K562 (cell line): ENCODE results near the gene UIMC1. TPM values are rescaled to one million over a fixed set of nuclear protein-coding genes. Genes with fewer than 3 reads are reported as not detected.

Source experiments
- ATAC-seq: fragments of 200-7000 bp; cut with Tn5 transposase; 3 replicates; pipeline ENCODE4 v1.9.1; 2020; ENCODE audit warnings: moderate library complexity
- BruUV-seq: library from RNA; stranded (reverse); fragments of 400-500 nt; replicated peaks from 2 replicates; lab custom pipeline; 2021; lab: Mats Ljungman, UMichigan
- CTCF ChIA-PET: fragments of 300-600 bp; formaldehyde crosslinking; extraction: SDS; loops from one replicate; lab custom pipeline; 2021; ENCODE audit warnings: low intra/inter-chr PET ratio; lab: Yijun Ruan, JAX
- POLR2A ChIA-PET: fragments of 300-600, 350-650 bp; sonication (Branson Sonifier 250); formaldehyde crosslinking; extraction: SDS; loops from one replicate; lab custom pipeline; 2021; ENCODE audit warnings: antibody characterized with exemption, inconsistent platforms; lab: Yijun Ruan, JAX
- DNase-seq, 4 experiments: peaks; one replicate each; pipeline versions ENCODE4 v3.0.0 to v3.0.0-alpha.2; 2011 to 2018; ENCODE audit warnings: low spot score in 3 of 4, mixed read lengths in 3 of 4; ENCODE audit errors: extremely low read depth in 1 of 4
- FAIRE-seq: peaks from 2 replicates; lab custom pipeline; 2011; peaks lifted over from hg19 to GRCh38; lab: Jason Lieb, UNC
- H2AFZ ChIP-seq: 2 replicates; pipeline ENCODE4 v1.6.0; 2011; ENCODE audit warnings: low read depth, low read length, control low read depth, inconsistent platforms
- H3K27ac ChIP-seq: fragments of 200-600 bp; 3 replicates; pipeline ENCODE4 v1.8.0; 2011; ENCODE audit warnings: low read depth, mild to moderate bottlenecking, control low read depth, inconsistent platforms, low read length, moderate library complexity, mixed read lengths; ENCODE audit errors: extremely low read depth
- H3K27me3 ChIP-seq, 2 experiments: fragments of 300-600 bp in 1 of 2; 2 replicates in 1 of 2; 3 replicates in 1 of 2; pipeline versions ENCODE4 v1.6.0 to v1.8.0; 2011; ENCODE audit warnings: inconsistent platforms in 2 of 2, low read length in 2 of 2, mild to moderate bottlenecking in 1 of 2, mixed read lengths in 1 of 2, moderate library complexity in 1 of 2; ENCODE audit not compliant: control insufficient read depth in 2 of 2, insufficient read depth in 2 of 2
- H3K36me3 ChIP-seq: fragments of 300-600 bp; 3 replicates; pipeline ENCODE4 v1.8.0; 2011; ENCODE audit warnings: mild to moderate bottlenecking, low read length, inconsistent platforms; ENCODE audit not compliant: control insufficient read depth, insufficient read depth
- H3K4me1 ChIP-seq, 2 experiments: fragments of 200-600 bp in 1 of 2; replicated peaks in 1 of 2; 2 replicates in 1 of 2; 3 replicates in 1 of 2; pipeline versions ENCODE4 v1.5.1 to v1.8.0; 2011; ENCODE audit warnings: inconsistent platforms in 2 of 2, low read length in 2 of 2, mild to moderate bottlenecking in 1 of 2, mixed read lengths in 1 of 2, moderate library complexity in 1 of 2; ENCODE audit not compliant: control insufficient read depth in 2 of 2, insufficient read depth in 2 of 2
- H3K4me2 ChIP-seq: 2 replicates; pipeline ENCODE4 v1.6.1; 2011; ENCODE audit warnings: low read length, control low read depth, inconsistent platforms, mixed read lengths; ENCODE audit not compliant: insufficient read depth
- H3K4me3 ChIP-seq: fragments of 200-600 bp; sonication (generic), shearing (Covaris generic); 2 replicates; pipeline ENCODE4 v1.5.1; 2016; ENCODE audit warnings: control low read depth, inconsistent platforms
- H3K79me2 ChIP-seq: fragments of 200-600 bp; 3 replicates; pipeline ENCODE4 v1.8.0; 2011; ENCODE audit warnings: low read length, inconsistent platforms; ENCODE audit not compliant: control insufficient read depth, insufficient read depth
- H3K9ac ChIP-seq, 2 experiments: 2 replicates each; pipeline versions ENCODE4 v1.6.0 to v1.6.1; 2011; ENCODE audit warnings: low read depth in 2 of 2, low read length in 2 of 2, control low read depth in 1 of 2, inconsistent platforms in 1 of 2, mild to moderate bottlenecking in 1 of 2, mixed read lengths in 1 of 2; ENCODE audit not compliant: insufficient read depth in 1 of 2
- H3K9me1 ChIP-seq: one replicate; pipeline ENCODE4 v1.6.0; 2011; ENCODE audit warnings: inconsistent platforms, mild to moderate bottlenecking, low read length, moderate library complexity; ENCODE audit not compliant: control insufficient read depth, insufficient read depth
- H3K9me3 ChIP-seq: replicated peaks from 2 replicates; pipeline ENCODE4 v1.5.1; 2011; ENCODE audit warnings: low read depth, low read length, inconsistent platforms; ENCODE audit not compliant: control insufficient read depth, insufficient read depth
- H4K20me1 ChIP-seq: replicated peaks from 2 replicates; pipeline ENCODE4 v1.6.1; 2011; ENCODE audit warnings: low read length, inconsistent platforms, mixed read lengths; ENCODE audit not compliant: control insufficient read depth, insufficient read depth
- CSDE1 ChIP-seq, 2 experiments: fragments of 450-650 bp; IDR thresholded peaks; 2 replicates each; pipeline ENCODE4 v1.6.1; 2016; ENCODE audit warnings: mild to moderate bottlenecking in 1 of 2
- FOS ChIP-seq: IDR thresholded peaks from 3 replicates; pipeline ENCODE4 v1.6.1; 2011; ENCODE audit not compliant: insufficient read length; ENCODE audit errors: extremely low read depth
- HNRNPK ChIP-seq: fragments of 200-400 bp; formaldehyde crosslinking; IDR thresholded peaks from one replicate; pipeline ENCODE4 v1.6.1; 2018; ENCODE audit warnings: mild to moderate bottlenecking, low read depth, low read length; ENCODE audit not compliant: poor library complexity, severe bottlenecking
- MAZ ChIP-seq, 2 experiments: fragments of 450-650 bp in 1 of 2; sonication (generic) in 1 of 2; formaldehyde crosslinking; IDR thresholded peaks in 1 of 2; conservative IDR thresholded peaks in 1 of 2; 2 replicates each; pipeline versions ENCODE4 v1.4.0 to v1.5.0; 2020; ENCODE audit warnings: mild to moderate bottlenecking in 1 of 2, missing genetic modification reagents in 1 of 2
- NCOA6 ChIP-seq: fragments of 450-650 bp; IDR thresholded peaks from 2 replicates; pipeline ENCODE4 v1.6.1; 2017; ENCODE audit warnings: mild to moderate bottlenecking
- NFRKB ChIP-seq: fragments of 450-650 bp; IDR thresholded peaks from 2 replicates; pipeline ENCODE4 v1.6.1; 2016; ENCODE audit warnings: low read depth
- NRF1 ChIP-seq, 2 experiments: fragments of 450-650 bp; IDR thresholded peaks in 1 of 2; conservative IDR thresholded peaks in 1 of 2; 2 replicates each; pipeline ENCODE4 v1.6.1; 2014; ENCODE audit warnings: mild to moderate bottlenecking in 2 of 2
- RB1 ChIP-seq: fragments of 450-650 bp; IDR thresholded peaks from 2 replicates; pipeline ENCODE4 v1.6.1; 2017; ENCODE audit warnings: low read depth, mild to moderate bottlenecking
- SIN3A ChIP-seq, 2 experiments: fragments of 150-350 bp in 1 of 2; IDR thresholded peaks; 2 replicates each; pipeline ENCODE4 v1.6.1; 2011 to 2016; ENCODE audit warnings: borderline replicate concordance in 2 of 2, low read depth in 2 of 2, low read length in 2 of 2, mild to moderate bottlenecking in 2 of 2, moderate library complexity in 2 of 2; ENCODE audit not compliant: control insufficient read depth in 1 of 2
- SPI1 ChIP-seq: IDR thresholded peaks from 2 replicates; pipeline ENCODE4 v1.6.1; 2011; ENCODE audit warnings: low read depth, low read length, control low read depth, borderline replicate concordance
- TCF3 ChIP-seq: sonication (generic); formaldehyde crosslinking; IDR thresholded peaks from 2 replicates; pipeline ENCODE4 v1.4.0; 2020; ENCODE audit warnings: mild to moderate bottlenecking, missing genetic modification reagents
- WGBS: fragments of 100-300 bp; shearing (Covaris generic); methylation state at CpG from one replicate; pipeline ENCODE4 v1.1.6; 2016; ENCODE audit warnings: low coverage, mixed read lengths; ENCODE audit not compliant: insufficient coverage; ENCODE audit errors: missing lambda C conversion rate; 5-methylcytosine and 5-hydroxymethylcytosine counted together
- in situ Hi-C: fragments of 300-500 bp; cut with MboI; formaldehyde crosslinking; loops from 4 replicates; pipeline ENCODE4 v1.15.0; 2018; ENCODE audit warnings: inconsistent platforms, mixed read lengths
- intact Hi-C: fragments of 100-400 bp; cut with micrococcal nuclease; formaldehyde crosslinking; loops from 2 replicates; pipeline ENCODE4 v1.14.2; 2022
- polyA plus RNA-seq, 8 experiments: library from polyadenylated mRNA; depleted of rRNA in 4 of 8; stranded (reverse) in 5 of 8; unstranded in 3 of 8; fragments of >200 nt; fragmentation: Nextera tagmentation in 2 of 8; fragmentation: Illumina TruSeq in 1 of 8; extraction: Ambion mirVana in 2 of 8; extraction: Trizol in 1 of 8; gene quantifications; 2 replicates each; pipeline versions ENCODE4 v1.2.1 to v1.2.3, GENCODE V29; 2011 to 2014; ENCODE audit warnings: inconsistent platforms in 1 of 8, missing spikeins in 1 of 8
- total RNA-seq, 7 experiments: library from RNA; depleted of rRNA in 6 of 7; stranded (reverse); fragments of >200 nt in 6 of 7; fragmentation: Illumina TruSeq in 2 of 7; extraction: Trizol in 2 of 7; gene quantifications; 2 replicates each; pipeline versions ENCODE4 v1.2.1 to v1.2.3, GENCODE V29; 2011 to 2021; ENCODE audit warnings: low replicate concordance in 1 of 7

UIMC1 gene
- total and polyA plus RNA-seq, 9 of the 15 experiments (the other 6 are each of a cell fraction or from before 2014, with no cell fraction given) = 14.9 to 51.7 (median 36.8) TPM

DNA sequence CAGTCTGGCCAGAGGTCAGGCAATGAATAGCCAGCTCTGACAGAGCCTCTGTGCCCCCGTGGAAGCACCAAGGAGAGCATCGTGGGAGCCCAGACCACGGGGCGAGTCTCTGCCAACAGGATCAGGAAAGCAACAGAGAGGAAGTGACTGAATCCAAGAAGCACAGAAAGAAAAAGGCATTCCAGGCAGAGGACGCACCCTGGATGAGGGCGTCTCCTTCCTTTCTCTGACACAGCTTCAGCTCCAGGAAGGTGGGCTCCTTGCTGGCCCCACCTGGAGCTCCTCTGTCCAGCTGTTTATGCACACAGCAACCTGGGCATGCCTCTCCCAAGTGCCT is 124.0 kb downstream of the UIMC1 start:
- H3K36me3 ChIP-seq = no peaks in the 10 kb centered on the region
- DNase-seq = no peak
- H3K27me3 ChIP-seq = peaks cover 60 to 90% of the 10 kb centered on the region in 2 experiments; a peak in 4 of 5 replicates
- H3K9me1 ChIP-seq = peaks cover 12% of the 10 kb centered on the region
- no TSS peak for BruUV-seq
- intact Hi-C loops (no loop called here), in situ Hi-C loops (no loop called here)
- H3K9me3 ChIP-seq = no peaks in the 10 kb centered on the region
- POLR2A ChIA-PET = interaction anchor here (0.7 to 1.2 kb wide), 3 partner anchors 10 to 321 kb away, joined by 3 to 4 read pairs (median 3); no protein-coding TSS in a partner anchor
- peaks cover 0 to 39% of the 10 kb centered on the region in 2 experiments; a peak in 2 of 5 replicates for H3K4me1 ChIP-seq
- H2AFZ ChIP-seq = no peak overlapping the region
- H4K20me1 ChIP-seq = peaks cover 27% of the 10 kb centered on the region
- no peak overlapping the region for H3K4me3 ChIP-seq
- H3K79me2 ChIP-seq = no peaks in the 10 kb centered on the region
- no peak for FAIRE-seq
- CTCF ChIA-PET = no interaction called here
- H3K9ac ChIP-seq = no peak overlapping the region
- ATAC-seq = no peak
- H3K27ac ChIP-seq = no peak overlapping the region
- 0% methylated on average over 6 of the region's 6 CpGs for WGBS
- no peak for TF ChIP-seq TCF3
- TF ChIP-seq MAZ (CRISPR knock-in tag; conservative IDR thresholded peaks at IDR 0.05 in 1 of 2, IDR thresholded peaks at IDR 0.05 in 1 of 2) = no peak
- TF ChIP-seq SPI1 = 0 out of 2 replicates have a peak, but pooled peaks have one; percentile 29
- H3K4me2 ChIP-seq = no peak overlapping the region

DNA sequence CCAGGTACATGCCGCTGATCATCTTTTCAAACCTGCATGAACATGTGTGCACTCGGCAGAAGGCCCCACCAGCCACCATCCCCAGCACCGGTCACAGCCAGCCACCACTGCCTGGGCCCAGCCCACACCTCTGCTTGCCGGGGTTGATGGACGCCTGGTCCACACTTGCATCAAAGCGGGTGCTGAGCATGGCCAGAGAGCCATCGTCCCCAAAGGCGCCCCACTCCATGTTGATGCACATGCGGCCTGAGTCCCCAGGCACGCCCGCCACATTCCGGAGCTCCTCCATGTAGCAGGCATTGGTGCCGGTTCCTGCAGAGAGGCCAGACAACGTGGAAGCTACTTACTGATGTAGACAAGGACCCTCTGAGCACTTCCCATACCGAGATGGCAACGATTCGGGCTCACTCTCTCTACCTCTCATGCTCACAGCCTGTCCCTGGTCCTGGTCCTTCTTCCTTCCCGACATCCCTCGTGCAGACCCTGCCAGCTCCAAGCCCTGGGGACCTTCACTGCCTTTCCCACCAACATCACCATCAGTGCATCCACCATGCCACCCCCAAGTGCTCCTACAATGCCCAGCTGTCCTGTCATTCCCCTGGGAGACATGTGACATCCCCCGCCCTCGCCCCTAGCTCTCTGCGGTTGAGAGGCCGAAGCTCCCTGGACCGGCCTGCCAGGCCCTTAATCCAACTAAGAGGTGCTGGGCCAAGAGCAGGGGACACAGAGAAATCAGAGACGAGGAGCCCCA is 124.6 kb downstream of the UIMC1 start:
- 8% methylated on average over 24 of the region's 25 CpGs for WGBS
- CTCF ChIA-PET = no interaction called here
- peaks cover 0 to 39% of the 10 kb centered on the region in 2 experiments; a peak in 2 of 5 replicates for H3K4me1 ChIP-seq
- intact Hi-C loops = no loop called here
- DNase-seq (no peak), ATAC-seq (no peak), FAIRE-seq (no peak)
- no peaks in the 10 kb centered on the region for H3K9me3 ChIP-seq
- H3K27me3 ChIP-seq = peaks cover 65 to 90% of the 10 kb centered on the region in 2 experiments
- in situ Hi-C loops = no loop called here
- H3K9me1 ChIP-seq = peaks cover 12% of the 10 kb centered on the region
- no peak overlapping the region for H3K9ac ChIP-seq
- H3K4me3 ChIP-seq = no peak overlapping the region
- BruUV-seq = no TSS peak
- H2AFZ ChIP-seq = no peak overlapping the region
- H3K36me3 ChIP-seq = no peaks in the 10 kb centered on the region
- peaks cover 27% of the 10 kb centered on the region for H4K20me1 ChIP-seq
- no peak overlapping the region for H3K4me2 ChIP-seq
- H3K27ac ChIP-seq = no peak overlapping the region
- H3K79me2 ChIP-seq = no peaks in the 10 kb centered on the region
- POLR2A ChIA-PET = interaction anchor here (0.7 to 1.2 kb wide), 3 partner anchors 9 to 321 kb away, joined by 3 to 4 read pairs (median 3); no protein-coding TSS in a partner anchor
- TF ChIP-seq NFRKB (no peak), FOS (no peak), NCOA6 (no peak), SIN3A (IDR thresholded peaks at IDR 0.05; ENCODE audit: borderline replicate concordance in 2 of 2, control insufficient read depth in 1 of 2, low read depth in 2 of 2, low read length in 2 of 2) (no peak), NRF1 (conservative IDR thresholded peaks at IDR 0.05 in 1 of 2, IDR thresholded peaks at IDR 0.05 in 1 of 2) (no peak), CSDE1 (IDR thresholded peaks at IDR 0.05) (no peak), RB1 (no peak), HNRNPK (no peak)
